ENCODE data around the gene SIAH2. TPM values are rescaled to one million over a fixed set of nuclear protein-coding genes. Genes with fewer than 3 reads are reported as not detected.
A peak's percentile ranks its signal among the peaks of the same experiment; 100 is the strongest.

Gene SIAH2
- polyA plus RNA-seq, 1 of the 3 experiments (the other 2 are of a cell fraction) = 18.4 TPM

GRCh38 chr3:150762662-150763121 is 277 bp downstream of the SIAH2 start:
- Histone ChIP-seq H3K4me1 (ENCODE audit: control insufficient read depth in 1 of 2, insufficient read depth in 2 of 2, low read depth in 1 of 2, low read length in 1 of 2) (peaks cover 6 to 17% of the 10 kb centered on the region in 2 experiments; a peak in 3 of 4 replicates), H3K36me3 (replicated peaks in 1 of 2; ENCODE audit: control insufficient read depth in 1 of 2, insufficient read depth in 2 of 2, low read length in 1 of 2) (peaks cover 0 to 6% of the 10 kb centered on the region in 2 experiments), H3K27ac (ENCODE audit: low read depth in 2 of 2, low read length in 1 of 2) (peak overlapping the region; percentile 96 to 97), H3K4me3 (ENCODE audit: low read depth in 2 of 2, low read length in 1 of 2) (peak overlapping the region; percentile 82 to 90), H3K9me2 (no peaks in the 10 kb centered on the region), H3K9ac (peak overlapping the region; percentile 88), H2AFZ (ENCODE audit: low read depth) (no peak overlapping the region), H3F3A (replicated peaks; ENCODE audit: insufficient read depth) (peaks cover 11% of the 10 kb centered on the region), H4K20me1 (ENCODE audit: insufficient read depth) (peaks cover 30% of the 10 kb centered on the region), H3K9me3 (no peaks in the 10 kb centered on the region), H3K79me2 (ENCODE audit: insufficient read depth) (peaks cover 48% of the 10 kb centered on the region), H3K4me2 (peak overlapping the region; percentile 84; the same call in 1 of the 2 replicates), H3K27me3 (ENCODE audit: insufficient read depth) (no peaks in the 10 kb centered on the region)
- no peak for DNase-seq
- POLR2A ChIA-PET = interaction anchor here (0.6 to 2.6 kb wide), 9 partner anchors 11 to 324 kb away, joined by 3 to 8 read pairs (median 4); partner anchors contain the start of genes EIF2A, ERICH6, MED12L and SERP1
- TF ChIP-seq FOXM1 (IDR thresholded peaks at IDR 0.05; ENCODE audit: low read depth) (no peak), POLR2AphosphoS5 (IDR thresholded peaks at IDR 0.05; ENCODE audit: low read depth, low read length) (0 out of 2 replicates have a peak, but pooled peaks have one; percentile 42)
- no CpG with 5 or more reads among the region's 76 CpGs for WGBS (ENCODE audit: low lambda C conversion rate)
- CTCF ChIA-PET = interaction anchor here (0.7 to 3.0 kb wide), 11 partner anchors 15 to 1446 kb away, joined by 3 to 17 read pairs (median 4); no protein-coding TSS in a partner anchor

DNA sequence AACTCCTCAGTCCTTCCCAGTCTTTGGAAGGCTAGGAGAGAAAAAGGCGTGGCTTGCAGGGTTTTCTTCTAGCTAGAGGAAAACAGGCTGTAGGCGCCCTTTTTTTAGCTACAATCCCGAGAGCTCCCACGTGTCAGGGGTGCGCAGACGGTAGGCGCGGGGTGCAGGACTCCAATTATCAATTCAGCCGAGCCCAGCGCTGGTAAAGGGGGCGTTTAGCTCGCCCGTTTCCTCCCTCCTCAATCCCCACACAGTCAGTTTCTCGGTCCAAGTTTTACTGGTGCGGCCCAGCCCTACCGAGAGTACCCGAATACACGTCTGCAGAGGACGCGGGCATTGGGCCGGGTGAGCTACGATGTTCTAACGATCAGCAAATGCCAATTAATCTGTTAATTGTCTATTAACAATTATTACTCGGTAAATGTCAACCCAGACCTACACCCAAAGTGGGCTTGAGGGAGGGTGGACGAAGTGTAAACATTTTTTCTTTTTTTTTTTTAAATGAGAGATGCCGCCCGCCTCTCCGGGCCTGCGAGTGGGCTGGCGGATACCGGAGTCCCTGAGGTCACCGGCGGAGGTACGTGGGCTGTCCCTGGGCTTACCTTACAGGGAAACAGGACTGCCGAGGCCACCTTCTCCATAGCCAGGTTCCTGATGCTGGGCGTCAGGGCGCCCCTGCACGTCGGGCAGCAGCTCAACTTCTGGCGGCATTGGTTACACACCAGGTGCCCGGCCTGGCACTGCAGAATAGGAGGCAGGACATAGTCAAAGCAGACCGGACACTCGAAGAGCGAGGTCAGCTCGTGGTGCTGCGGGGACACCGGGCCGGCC is 923 bp downstream of the SIAH2 start:
- Histone ChIP-seq H3K79me2 (ENCODE audit: insufficient read depth) (peaks cover 54% of the 10 kb centered on the region), H3K9me2 (no peaks in the 10 kb centered on the region)
- DNase-seq = peak; percentile 53

More for the DNA sequence above, 923 bp downstream of the SIAH2 start:
- Histone ChIP-seq H3K36me3 (replicated peaks in 1 of 2; ENCODE audit: control insufficient read depth in 1 of 2, insufficient read depth in 2 of 2, low read length in 1 of 2) (peaks cover 0 to 6% of the 10 kb centered on the region in 2 experiments), H3F3A (replicated peaks; ENCODE audit: insufficient read depth) (peaks cover 11% of the 10 kb centered on the region), H2AFZ (ENCODE audit: low read depth) (no peak overlapping the region; the same call in 1 of the 2 replicates), H3K27me3 (ENCODE audit: insufficient read depth) (no peaks in the 10 kb centered on the region), H3K4me3 (ENCODE audit: low read depth in 2 of 2, low read length in 1 of 2) (peak overlapping the region; percentile 82 to 90), H3K27ac (ENCODE audit: low read depth in 2 of 2, low read length in 1 of 2) (peak overlapping the region; percentile 96 to 97), H4K20me1 (ENCODE audit: insufficient read depth) (peaks cover 36% of the 10 kb centered on the region), H3K4me2 (peak overlapping the region; percentile 84), H3K9ac (peak overlapping the region; percentile 88), H3K4me1 (ENCODE audit: control insufficient read depth in 1 of 2, insufficient read depth in 2 of 2, low read depth in 1 of 2, low read length in 1 of 2) (peaks cover 6 to 17% of the 10 kb centered on the region in 2 experiments; a peak in 3 of 4 replicates), H3K9me3 (no peaks in the 10 kb centered on the region)
- TF ChIP-seq, protein P1, sequence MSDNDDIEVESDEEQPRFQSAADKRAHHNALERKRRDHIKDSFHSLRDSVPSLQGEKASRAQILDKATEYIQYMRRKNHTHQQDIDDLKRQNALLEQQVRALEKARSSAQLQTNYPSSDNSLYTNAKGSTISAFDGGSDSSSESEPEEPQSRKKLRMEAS (IDR thresholded peaks at IDR 0.05; ENCODE audit: low read depth) = peak; percentile 94
- TF ChIP-seq POLR2AphosphoS5 (IDR thresholded peaks at IDR 0.05; ENCODE audit: low read depth, low read length) = no peak
- TF ChIP-seq USF2 (IDR thresholded peaks at IDR 0.05; ENCODE audit: borderline replicate concordance, low read depth, low read length) = no peak
- no peak for TF ChIP-seq USF1 (IDR thresholded peaks at IDR 0.05; ENCODE audit: borderline replicate concordance, low read depth)
- 0 out of 2 replicates have a peak, but pooled peaks have one; percentile 9 for TF ChIP-seq YY1 (IDR thresholded peaks at IDR 0.05; ENCODE audit: low read depth)
- peak; percentile 97 for TF ChIP-seq MXI1 (IDR thresholded peaks at IDR 0.05; ENCODE audit: low read depth, low read length)
- peak; percentile 2; the same call in 1 of the 2 replicates for TF ChIP-seq SIN3A (IDR thresholded peaks at IDR 0.05; ENCODE audit: borderline replicate concordance, low read depth, low read length)
- TF ChIP-seq JUND (IDR thresholded peaks at IDR 0.05) = no peak
- TF ChIP-seq ELF1 (IDR thresholded peaks at IDR 0.05) = no peak
- TF ChIP-seq FOSL2 (IDR thresholded peaks at IDR 0.05; ENCODE audit: borderline replicate concordance, low read depth) = no peak
- TF ChIP-seq RFX5 (IDR thresholded peaks at IDR 0.05; ENCODE audit: low read length) = no peak
- no peak for TF ChIP-seq PBX3 (IDR thresholded peaks at IDR 0.05)
- TF ChIP-seq TCF12 (IDR thresholded peaks at IDR 0.05) = no peak
- CTCF ChIA-PET = interaction anchor here (0.7 to 3.0 kb wide), 9 partner anchors 26 to 1447 kb away, joined by 3 to 13 read pairs (median 4); no protein-coding TSS in a partner anchor
- POLR2A ChIA-PET = interaction anchor here (0.6 to 2.6 kb wide), 5 partner anchors 10 to 219 kb away, joined by 3 to 8 read pairs (median 3); partner anchors contain the start of genes EIF2A, ERICH6 and SERP1
- WGBS (ENCODE audit: low lambda C conversion rate) = under 1% methylated on average over 39 of the region's 48 CpGs
